Muscle of leg (tissue), 11 donors: Measurements from ENCODE around the gene RALBP1. TPM values are rescaled to one million over a fixed set of nuclear protein-coding genes. Genes with fewer than 3 reads are reported as not detected.
A peak's percentile ranks its signal among the peaks of the same experiment; 100 is the strongest.

Source experiments
- DNase-seq: peaks from one replicate; pipeline ENCODE4 v3.0.0; 2013
- H3K27ac ChIP-seq: one replicate; pipeline ENCODE4 v1.5.1; 2013; ENCODE audit warnings: mild to moderate bottlenecking, low read length, control low read depth
- H3K27me3 ChIP-seq: one replicate; pipeline ENCODE4 v1.6.1; 2013; ENCODE audit warnings: low read length; ENCODE audit not compliant: control insufficient read depth, insufficient read depth
- H3K36me3 ChIP-seq: one replicate; pipeline ENCODE4 v1.6.1; 2013; ENCODE audit warnings: low read length; ENCODE audit not compliant: control insufficient read depth, insufficient read depth
- H3K4me1 ChIP-seq: one replicate; pipeline ENCODE4 v1.6.1; 2013; ENCODE audit warnings: low read length; ENCODE audit not compliant: control insufficient read depth, insufficient read depth
- H3K4me3 ChIP-seq: one replicate; pipeline ENCODE4 v1.5.1; 2013; ENCODE audit warnings: low read length, control low read depth
- H3K9me3 ChIP-seq: replicated peaks from 2 replicates; pipeline ENCODE4 v1.6.1; 2013; ENCODE audit warnings: low read depth, low read length; ENCODE audit not compliant: control insufficient read depth
- WGBS: methylation state at CpG from one replicate; pipeline ENCODE4 v1.1.5; 2013; ENCODE audit warnings: missing lambda C conversion rate; ENCODE audit not compliant: insufficient coverage; 5-methylcytosine and 5-hydroxymethylcytosine counted together
- polyA plus RNA-seq, 8 donors: library from polyadenylated mRNA; unstranded; fragments of 120-200 nt; gene quantifications; one replicate each; pipeline versions ENCODE4 v1.2.1 to v1.2.3, GENCODE V29; 2013; ENCODE audit warnings: inconsistent platforms in 1 of 8, low replicate concordance in 1 of 8; ENCODE audit not compliant: insufficient read length in 8 of 8, insufficient read depth in 1 of 8
- total RNA-seq: library from RNA; stranded (reverse); fragments of 120-200 nt; gene quantifications from one replicate; pipeline ENCODE4 v1.2.4, GENCODE V29; 2013

Gene RALBP1
- total and polyA plus RNA-seq, 9 donors, result 37.5 to 52.9 (median 46.3) TPM

DNA sequence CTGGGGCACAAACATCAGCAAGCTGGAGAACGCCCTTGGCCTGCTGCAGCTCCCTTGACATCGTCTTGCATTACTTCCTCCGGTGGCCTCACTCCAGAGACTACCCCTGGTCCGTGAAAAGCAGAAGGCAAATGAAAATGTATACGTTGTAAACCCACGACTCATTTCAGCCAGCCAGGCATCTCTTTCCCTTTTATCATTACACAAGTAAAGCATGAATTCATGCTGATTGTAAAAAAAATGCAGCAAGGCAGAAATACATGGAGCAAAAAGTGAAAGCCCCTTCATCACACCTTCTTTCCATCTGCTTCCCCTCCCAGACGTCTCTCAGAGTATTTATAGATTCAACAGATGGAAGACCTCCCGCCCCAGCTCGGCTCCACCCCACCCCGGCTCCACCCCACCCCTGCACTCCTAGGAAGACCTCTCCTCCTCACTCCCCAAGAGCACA is 41.6 kb upstream of the RALBP1 start:
- Histone ChIP-seq H3K4me3 (no peak overlapping the region), H3K36me3 (no peaks in the 10 kb centered on the region), H3K4me1 (peaks cover 36% of the 10 kb centered on the region), H3K27me3 (no peaks in the 10 kb centered on the region), H3K9me3 (no peaks in the 10 kb centered on the region), H3K27ac (peak overlapping the region; percentile 92)
- DNase-seq, result peak; percentile 88
- WGBS, result no CpG with 5 or more reads among the region's 10 CpGs

DNA sequence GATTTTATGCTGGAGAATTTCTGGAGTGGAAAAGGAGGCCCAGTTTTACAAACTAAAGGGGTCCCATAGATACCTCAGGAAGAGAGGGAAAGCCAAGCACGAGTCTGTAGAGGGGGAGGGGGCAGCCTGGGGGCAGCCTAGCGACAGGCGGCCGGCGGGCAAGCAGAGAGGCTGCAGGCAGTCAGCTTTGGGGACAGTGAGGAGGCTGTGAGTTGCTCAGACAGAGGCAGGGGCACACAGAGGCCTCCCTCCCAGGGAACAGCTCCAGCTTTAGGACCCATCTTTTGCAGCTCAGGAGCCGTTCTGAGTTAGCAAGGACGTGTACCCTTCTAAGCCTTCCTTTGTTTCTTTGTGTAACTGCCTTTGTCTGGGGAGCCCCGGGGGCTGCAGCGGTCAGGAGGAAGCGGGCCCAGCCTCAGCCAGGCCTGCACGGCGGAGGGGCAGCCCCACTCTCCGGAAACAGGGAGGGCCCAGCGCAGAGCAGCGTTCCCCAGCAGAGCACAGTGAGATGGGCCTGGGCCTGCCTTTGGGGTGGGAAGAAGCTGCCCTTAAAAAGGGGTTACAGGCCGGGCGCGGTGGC is 41.1 kb upstream of the RALBP1 start:
- H3K27me3 ChIP-seq, result no peaks in the 10 kb centered on the region
- peak; percentile 42 for DNase-seq
- H3K36me3 ChIP-seq, result no peaks in the 10 kb centered on the region
- peaks cover 31% of the 10 kb centered on the region for H3K4me1 ChIP-seq
- no peaks in the 10 kb centered on the region for H3K9me3 ChIP-seq
- WGBS, result 27% methylated on average over 15 of the region's 18 CpGs
- peak overlapping the region; percentile 92 for H3K27ac ChIP-seq
- no peak overlapping the region for H3K4me3 ChIP-seq

DNA sequence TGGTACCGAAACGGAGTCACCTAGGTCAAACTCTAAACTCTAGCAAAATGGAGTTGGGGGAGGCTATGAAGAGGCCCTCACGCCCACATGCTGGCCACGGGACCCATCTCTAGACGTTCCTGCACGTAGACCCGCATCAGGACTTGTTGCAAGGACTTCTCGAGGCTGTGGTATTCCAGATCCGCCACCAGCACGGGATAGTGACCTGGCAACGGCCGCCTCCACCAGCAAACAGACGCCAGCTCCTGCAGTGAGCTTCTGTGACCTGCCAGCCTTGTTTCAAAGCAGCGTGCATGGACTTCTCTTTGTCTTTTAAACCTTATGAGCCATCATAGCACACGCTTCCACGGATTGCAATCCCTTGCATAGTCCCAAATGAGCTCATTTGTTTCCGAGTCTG is 40.3 kb upstream of the RALBP1 start:
- no peak overlapping the region for H3K4me3 ChIP-seq
- peak; percentile 60 for DNase-seq
- H3K27me3 ChIP-seq, result no peaks in the 10 kb centered on the region
- H3K27ac ChIP-seq, result peak overlapping the region; percentile 92
- H3K4me1 ChIP-seq, result peaks cover 31% of the 10 kb centered on the region
- H3K9me3 ChIP-seq, result no peaks in the 10 kb centered on the region
- 93% methylated on average over 9 of the region's 17 CpGs for WGBS
- no peaks in the 10 kb centered on the region for H3K36me3 ChIP-seq

DNA sequence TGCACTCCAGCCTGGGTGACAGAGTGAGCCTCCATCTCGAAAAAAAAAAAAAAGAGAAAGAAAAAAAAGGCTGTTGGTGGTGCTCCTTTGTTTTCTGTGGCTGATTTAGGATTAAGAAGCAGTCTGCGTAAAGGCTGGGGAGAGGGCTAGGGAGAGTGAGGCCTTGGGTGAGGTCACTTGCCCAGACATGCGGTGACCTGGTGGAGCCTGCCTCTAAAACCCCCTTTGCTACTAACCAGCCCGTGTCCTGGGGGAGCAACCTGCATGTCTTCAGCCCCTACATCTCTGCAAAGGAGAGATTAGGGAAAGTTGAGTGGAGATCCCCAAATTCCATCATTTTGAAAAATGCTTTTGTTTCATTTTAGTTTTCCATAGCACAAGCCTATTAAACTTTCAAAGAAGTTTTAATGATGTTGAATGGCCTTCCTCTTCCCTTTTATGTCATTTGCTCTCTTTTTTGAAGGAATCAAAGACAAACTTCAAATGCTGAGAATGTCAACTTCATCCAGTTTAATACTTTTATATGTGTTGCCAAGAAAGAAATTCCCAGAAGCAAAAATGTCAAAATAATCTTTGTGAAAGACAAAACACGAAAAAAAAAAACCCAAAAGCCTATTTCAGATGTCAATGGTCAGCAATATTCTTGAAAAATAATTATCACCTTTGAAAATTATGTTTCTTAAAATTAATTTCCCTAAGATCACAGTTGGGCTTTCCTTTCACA is 38.9 kb upstream of the RALBP1 start:
- Histone ChIP-seq H3K27ac (peak overlapping the region; percentile 77), H3K36me3 (no peaks in the 10 kb centered on the region), H3K27me3 (no peaks in the 10 kb centered on the region), H3K4me3 (no peak overlapping the region), H3K9me3 (no peaks in the 10 kb centered on the region), H3K4me1 (peaks cover 29% of the 10 kb centered on the region)
- WGBS, result 86% methylated on average over 1 of the region's 5 CpGs
- DNase-seq, result peak; percentile 35

DNA sequence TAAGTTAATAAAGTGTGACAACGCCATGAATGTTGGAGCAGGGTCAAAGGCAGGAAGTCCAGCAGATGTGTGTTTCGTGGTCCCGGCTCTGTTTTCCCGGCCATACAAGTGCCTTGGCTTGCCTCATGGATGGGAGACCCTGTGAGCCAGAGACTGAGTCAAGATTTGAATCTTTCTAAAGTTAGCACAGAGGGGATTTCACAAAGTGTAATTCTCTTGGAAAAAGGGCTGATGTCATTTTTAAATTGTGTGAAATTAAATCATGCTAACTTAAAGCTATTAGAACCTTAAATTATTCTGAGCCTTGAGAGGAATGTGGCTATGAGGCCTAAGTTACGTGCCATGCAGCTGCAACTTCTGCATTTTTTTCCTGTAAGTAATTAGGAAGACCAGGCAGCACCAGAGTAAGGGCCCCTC is 38.3 kb upstream of the RALBP1 start:
- H3K36me3 ChIP-seq, result no peaks in the 10 kb centered on the region
- no peaks in the 10 kb centered on the region for H3K9me3 ChIP-seq
- no peaks in the 10 kb centered on the region for H3K27me3 ChIP-seq
- H3K4me3 ChIP-seq, result no peak overlapping the region
- 2% methylated on average over 4 of the region's 5 CpGs for WGBS
- H3K4me1 ChIP-seq, result peaks cover 29% of the 10 kb centered on the region
- DNase-seq, result peak; percentile 97
- H3K27ac ChIP-seq, result peak overlapping the region; percentile 77

DNA sequence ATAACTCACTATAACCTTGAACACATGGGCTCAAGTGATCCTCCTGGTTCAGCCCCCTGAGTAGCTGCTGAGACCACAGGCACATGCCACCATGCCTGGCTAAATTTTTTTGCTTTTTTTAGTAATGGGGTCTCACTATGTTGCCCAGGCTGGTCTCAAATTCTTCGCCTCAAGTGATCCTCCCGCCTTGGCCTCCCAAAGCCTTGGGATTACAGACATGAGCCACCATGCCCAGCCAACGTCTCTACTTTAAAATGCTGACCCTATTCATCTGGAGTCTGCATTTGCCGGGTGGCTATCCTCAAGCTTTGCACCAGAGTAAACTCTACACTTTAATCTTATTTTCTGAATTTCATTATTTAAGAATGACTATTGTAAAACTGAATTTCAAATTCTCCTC is 37.6 kb upstream of the RALBP1 start:
- H3K27me3 ChIP-seq, result no peaks in the 10 kb centered on the region
- peak overlapping the region; percentile 77 for H3K27ac ChIP-seq
- no peaks in the 10 kb centered on the region for H3K36me3 ChIP-seq
- WGBS, result no CpG with 5 or more reads among the region's 4 CpGs
- no peak overlapping the region for H3K4me3 ChIP-seq
- H3K9me3 ChIP-seq, result no peaks in the 10 kb centered on the region
- no peak for DNase-seq
- H3K4me1 ChIP-seq, result peaks cover 29% of the 10 kb centered on the region

DNA sequence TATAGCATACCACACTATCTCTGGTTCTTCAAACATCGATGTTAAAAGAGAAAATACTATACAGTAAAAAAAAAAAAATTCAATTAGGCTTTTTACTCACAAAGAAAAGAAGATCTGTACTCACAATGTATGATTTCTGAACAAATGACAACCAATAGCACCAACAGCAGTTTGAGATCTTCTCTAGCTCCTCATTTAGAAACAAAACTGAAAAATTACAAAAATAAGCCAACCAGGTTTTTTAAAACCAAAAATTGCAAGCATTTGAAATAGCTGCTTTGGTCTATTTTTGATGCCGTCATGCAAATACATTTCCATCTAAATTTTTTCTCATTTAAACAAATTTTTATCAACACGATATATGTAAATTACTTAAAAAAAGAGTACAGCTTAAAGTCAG is 34.3 kb upstream of the RALBP1 start:
- Histone ChIP-seq H3K9me3 (no peaks in the 10 kb centered on the region), H3K36me3 (no peaks in the 10 kb centered on the region), H3K27ac (no peak overlapping the region), H3K4me1 (peaks cover 9% of the 10 kb centered on the region), H3K4me3 (no peak overlapping the region), H3K27me3 (no peaks in the 10 kb centered on the region)
- no peak for DNase-seq
- WGBS, result no CpG with 5 or more reads among the region's 3 CpGs

DNA sequence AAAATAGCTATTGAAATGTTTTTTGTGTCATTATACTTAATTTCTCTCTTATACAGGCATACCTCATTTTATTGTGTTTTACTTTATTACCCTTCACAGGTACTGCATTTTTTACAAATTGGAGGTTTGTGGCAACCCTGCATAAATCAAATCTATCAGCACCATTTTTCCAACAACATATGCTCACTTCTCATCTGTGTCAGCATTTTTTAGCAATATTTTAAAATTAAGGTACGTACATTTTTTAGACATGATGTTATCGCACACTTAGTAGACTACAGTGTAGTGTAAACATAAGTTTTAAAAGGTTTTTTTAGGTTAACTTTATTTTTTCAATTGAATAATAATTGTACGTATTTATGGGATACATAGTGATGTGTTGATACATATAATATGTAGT is 30.8 kb upstream of the RALBP1 start:
- Histone ChIP-seq H3K27ac (no peak overlapping the region), H3K4me1 (no peaks in the 10 kb centered on the region), H3K27me3 (no peaks in the 10 kb centered on the region), H3K9me3 (peaks cover 12% of the 10 kb centered on the region), H3K4me3 (no peak overlapping the region), H3K36me3 (no peaks in the 10 kb centered on the region)
- WGBS, result no CpG with 5 or more reads among the region's 3 CpGs
- DNase-seq, result no peak

DNA sequence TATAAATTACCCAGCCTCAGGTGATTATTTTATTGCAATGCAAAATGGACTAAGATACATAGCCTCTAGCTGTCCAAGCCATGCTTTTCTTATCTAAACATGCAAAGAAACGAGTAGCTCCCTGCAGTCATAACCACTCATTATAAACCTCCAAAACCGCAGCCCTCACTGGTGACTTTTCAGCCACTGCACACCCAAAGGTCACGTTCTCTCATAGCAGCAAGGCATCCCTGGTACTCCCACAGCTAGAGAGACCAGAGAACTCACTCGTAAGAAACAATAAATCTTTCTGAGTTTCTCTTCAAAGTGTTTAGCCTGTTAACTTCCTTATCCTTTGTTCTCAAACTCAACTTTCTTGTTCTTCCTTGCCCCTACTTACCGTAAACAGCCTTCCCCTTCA is 28.5 kb upstream of the RALBP1 start:
- Histone ChIP-seq H3K9me3 (peaks cover 12% of the 10 kb centered on the region), H3K36me3 (no peaks in the 10 kb centered on the region), H3K4me3 (no peak overlapping the region), H3K4me1 (peaks cover 5% of the 10 kb centered on the region), H3K27me3 (no peaks in the 10 kb centered on the region), H3K27ac (no peak overlapping the region)
- no peak for DNase-seq
- WGBS, result 88% methylated on average over 5 of the region's 5 CpGs

DNA sequence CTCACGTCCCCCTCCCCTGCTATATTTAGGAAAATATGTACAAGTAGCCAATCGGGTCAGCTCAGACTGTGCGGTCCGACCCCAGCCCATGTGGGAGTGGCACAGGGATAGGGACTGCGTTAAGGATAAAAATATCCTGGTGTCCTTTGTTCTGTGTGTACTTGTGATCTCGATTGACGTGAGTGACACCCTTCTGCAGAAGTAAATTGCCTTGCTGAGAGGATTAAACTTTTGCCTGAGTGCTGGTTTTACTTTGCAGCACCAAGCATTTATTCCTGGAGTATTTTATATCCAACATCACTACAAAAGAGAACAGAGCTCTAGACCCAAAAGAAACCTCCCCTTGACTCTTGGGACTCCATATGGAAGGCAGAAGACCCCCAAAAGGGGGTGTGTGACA is 28.0 kb upstream of the RALBP1 start:
- Histone ChIP-seq H3K27me3 (no peaks in the 10 kb centered on the region), H3K36me3 (no peaks in the 10 kb centered on the region), H3K27ac (no peak overlapping the region), H3K4me1 (peaks cover 5% of the 10 kb centered on the region), H3K9me3 (peaks cover 12% of the 10 kb centered on the region), H3K4me3 (no peak overlapping the region)
- 91% methylated on average over 3 of the region's 7 CpGs for WGBS
- DNase-seq, result no peak
